ENCODE data around the gene FASN. TPM values are rescaled to one million over a fixed set of nuclear protein-coding genes. Genes with fewer than 3 reads are reported as not detected.

Gene FASN
- total RNA-seq, 8 experiments from 2014 or later, result 32.4 to 333 (median 89.0) TPM

GRCh38 chr17:82087961-82088837, 9.8 kb downstream of the FASN start:
- Histone ChIP-seq H3K4me3 (no peak overlapping the region), H3K4me1 (replicated peaks in 1 of 2) (no peaks in the 10 kb centered on the region), H3K27ac (no peak overlapping the region)
- in situ Hi-C loops (cut with MboI; ENCODE audit: low pct_unique_long_range_greater_than_20kb in 2 of 9, low sequenced_read_pairs in 9 of 9, unreplicated experiment in 9 of 9), result no loop called here
- no peak for ATAC-seq (replicated peaks in 6 of 8)
- 97 to 100% methylated on average over 2 to 6 of the region's 48 CpGs; no CpG with 5 or more reads in 8 of the 10 experiments for WGBS, 10 experiments

- WGBS, 10 experiments, result no CpG with 5 or more reads among the region's 39 CpGs
- ATAC-seq (replicated peaks in 6 of 8), result no peak
- no peak overlapping the region for H3K4me3 ChIP-seq
- H3K4me1 ChIP-seq (replicated peaks in 1 of 2), result no peaks in the 10 kb centered on the region
- no peak overlapping the region for H3K27ac ChIP-seq
- in situ Hi-C loops (cut with MboI; ENCODE audit: low pct_unique_long_range_greater_than_20kb in 2 of 9, low sequenced_read_pairs in 9 of 9, unreplicated experiment in 9 of 9), result no loop called here
Observed at GRCh38 chr17:82086941-82087906, 10.8 kb downstream of the FASN start.

- peak in 2 of 8 experiments; percentile 1 for ATAC-seq (replicated peaks in 6 of 8)
- 87% methylated on average over 6 of the region's 25 CpGs; no CpG with 5 or more reads in 9 of the 10 experiments for WGBS, 10 experiments
- Histone ChIP-seq H3K27ac (no peak overlapping the region), H3K4me3 (no peak overlapping the region), H3K4me1 (replicated peaks in 1 of 2) (no peaks in the 10 kb centered on the region)
- in situ Hi-C loops (cut with MboI; ENCODE audit: low pct_unique_long_range_greater_than_20kb in 2 of 9, low sequenced_read_pairs in 9 of 9, unreplicated experiment in 9 of 9), result no loop called here
Observed at GRCh38 chr17:82085931-82086764, 11.9 kb downstream of the FASN start.

GRCh38 chr17:82085031-82085861, 12.8 kb downstream of the FASN start:
- H3K27ac ChIP-seq, result no peak overlapping the region
- in situ Hi-C loops (cut with MboI; ENCODE audit: low pct_unique_long_range_greater_than_20kb in 2 of 9, low sequenced_read_pairs in 9 of 9, unreplicated experiment in 9 of 9), result no loop called here
- WGBS, 10 experiments, result 88% methylated on average over 5 of the region's 49 CpGs; no CpG with 5 or more reads in 9 of the 10 experiments
- no peak overlapping the region for H3K4me3 ChIP-seq
- H3K4me1 ChIP-seq (replicated peaks in 1 of 2), result no peaks in the 10 kb centered on the region
- ATAC-seq (replicated peaks in 6 of 8), result peak in 3 of 8 experiments; percentile 0 to 2 (median 2)

GRCh38 chr17:82084373-82085030, 13.5 kb downstream of the FASN start:
- Histone ChIP-seq H3K27ac (no peak overlapping the region), H3K4me1 (replicated peaks in 1 of 2) (no peaks in the 10 kb centered on the region), H3K4me3 (no peak overlapping the region)
- no peak for ATAC-seq (replicated peaks in 6 of 8)
- WGBS, 10 experiments, result 92% methylated on average over 3 of the region's 31 CpGs; no CpG with 5 or more reads in 9 of the 10 experiments
- in situ Hi-C loops (cut with MboI; ENCODE audit: low pct_unique_long_range_greater_than_20kb in 2 of 9, low sequenced_read_pairs in 9 of 9, unreplicated experiment in 9 of 9), result no loop called here

- H3K4me1 ChIP-seq (replicated peaks in 1 of 2), result no peaks in the 10 kb centered on the region
- H3K27ac ChIP-seq, result no peak overlapping the region
- in situ Hi-C loops (cut with MboI; ENCODE audit: low pct_unique_long_range_greater_than_20kb in 2 of 9, low sequenced_read_pairs in 9 of 9, unreplicated experiment in 9 of 9), result no loop called here
- ATAC-seq (replicated peaks in 6 of 8), result no peak
- H3K4me3 ChIP-seq, result no peak overlapping the region
- 91 to 95% methylated on average over 4 of the region's 55 CpGs; no CpG with 5 or more reads in 8 of the 10 experiments for WGBS, 10 experiments
Observed at GRCh38 chr17:82083533-82084359, 14.3 kb downstream of the FASN start.

- H3K4me1 ChIP-seq (replicated peaks in 1 of 2), result no peaks in the 10 kb centered on the region
- no peak overlapping the region for H3K27ac ChIP-seq
- in situ Hi-C loops (cut with MboI; ENCODE audit: low pct_unique_long_range_greater_than_20kb in 2 of 9, low sequenced_read_pairs in 9 of 9, unreplicated experiment in 9 of 9), result no loop called here
- no peak overlapping the region for H3K4me3 ChIP-seq
- WGBS, 10 experiments, result 60 to 100% (median 95%) methylated on average over 1 to 4 of the region's 24 CpGs; no CpG with 5 or more reads in 4 of the 10 experiments
- ATAC-seq (replicated peaks in 6 of 8), result no peak
Observed at GRCh38 chr17:82083009-82083408, 15.0 kb downstream of the FASN start.

GRCh38 chr17:82082456-82082855, 15.6 kb downstream of the FASN start:
- ATAC-seq (replicated peaks in 6 of 8), result no peak
- H3K27ac ChIP-seq, result no peak overlapping the region
- 92 to 100% (median 100%) methylated on average over 1 to 14 of the region's 19 CpGs; no CpG with 5 or more reads in 6 of the 10 experiments for WGBS, 10 experiments
- no peaks in the 10 kb centered on the region for H3K4me1 ChIP-seq (replicated peaks in 1 of 2)
- in situ Hi-C loops (cut with MboI; ENCODE audit: low pct_unique_long_range_greater_than_20kb in 2 of 9, low sequenced_read_pairs in 9 of 9, unreplicated experiment in 9 of 9), result no loop called here
- no peak overlapping the region for H3K4me3 ChIP-seq

GRCh38 chr17:82081966-82082365, 16.1 kb downstream of the FASN start:
- no CpG with 5 or more reads among the region's 22 CpGs for WGBS, 10 experiments
- no peak overlapping the region for H3K4me3 ChIP-seq
- no peak for ATAC-seq (replicated peaks in 6 of 8)
- in situ Hi-C loops (cut with MboI; ENCODE audit: low pct_unique_long_range_greater_than_20kb in 2 of 9, low sequenced_read_pairs in 9 of 9, unreplicated experiment in 9 of 9), result no loop called here
- H3K27ac ChIP-seq, result no peak overlapping the region
- no peaks in the 10 kb centered on the region for H3K4me1 ChIP-seq (replicated peaks in 1 of 2)

GRCh38 chr17:82081546-82081945, 16.5 kb downstream of the FASN start:
- Histone ChIP-seq H3K4me1 (replicated peaks in 1 of 2) (no peaks in the 10 kb centered on the region), H3K27ac (no peak overlapping the region), H3K4me3 (no peak overlapping the region)
- ATAC-seq (replicated peaks in 6 of 8), result no peak
- in situ Hi-C loops (cut with MboI; ENCODE audit: low pct_unique_long_range_greater_than_20kb in 2 of 9, low sequenced_read_pairs in 9 of 9, unreplicated experiment in 9 of 9), result no loop called here
- WGBS, 10 experiments, result 98 to 100% (median 100%) methylated on average over 1 to 9 of the region's 20 CpGs; no CpG with 5 or more reads in 7 of the 10 experiments
